ENCODE results near the gene IL23R.
"Not testable (repeated sequence)": the region's sequence is repeated elsewhere in the genome, so short reads cannot be mapped to it uniquely, and the experiment has no call there.

The IL23R gene

GRCh38 chr1:67194209-67194863 lies 28.1 kb downstream of the IL23R start:
- DNase-seq (ENCODE audit: low spot score): no peak

GRCh38 chr1:67200755-67201154 lies 34.5 kb downstream of the IL23R start:
- no peak for DNase-seq (ENCODE audit: low spot score)

GRCh38 chr1:67201891-67202290 lies 35.6 kb downstream of the IL23R start:
- no peak for DNase-seq (ENCODE audit: low spot score)

- no peak for DNase-seq (ENCODE audit: low spot score)
Observed at GRCh38 chr1:67204298-67204980, 38.2 kb downstream of the IL23R start.

- DNase-seq (ENCODE audit: low spot score): not testable (repeated sequence)
Observed at GRCh38 chr1:67207398-67207797, 41.1 kb downstream of the IL23R start.

GRCh38 chr1:67208217-67208616 lies 42.0 kb downstream of the IL23R start:
- no peak for DNase-seq (ENCODE audit: low spot score)

- DNase-seq (ENCODE audit: low spot score): no peak
Observed at GRCh38 chr1:67209521-67209920, 43.3 kb downstream of the IL23R start.

- DNase-seq (ENCODE audit: low spot score): no peak
Observed at GRCh38 chr1:67211589-67212563, 45.6 kb downstream of the IL23R start.

GRCh38 chr1:67213164-67213563 lies 46.9 kb downstream of the IL23R start:
- DNase-seq (ENCODE audit: low spot score): no peak

- DNase-seq (ENCODE audit: low spot score): no peak
Observed at GRCh38 chr1:67213948-67214347, 47.7 kb downstream of the IL23R start.

GRCh38 chr1:67214420-67215174 lies 48.3 kb downstream of the IL23R start:
- DNase-seq (ENCODE audit: low spot score): no peak

- no peak for DNase-seq (ENCODE audit: low spot score)
Observed at GRCh38 chr1:67216401-67216800, 50.1 kb downstream of the IL23R start.

GRCh38 chr1:67217417-67217816 lies 51.2 kb downstream of the IL23R start:
- no peak for DNase-seq (ENCODE audit: low spot score)

- DNase-seq (ENCODE audit: low spot score): no peak
Observed at GRCh38 chr1:67217938-67218337, 51.7 kb downstream of the IL23R start.

- no peak for DNase-seq (ENCODE audit: low spot score)
Observed at GRCh38 chr1:67224856-67225255, 58.6 kb downstream of the IL23R start.

- no peak for DNase-seq (ENCODE audit: low spot score)
Observed at GRCh38 chr1:67226688-67227087, 60.4 kb downstream of the IL23R start.

- DNase-seq (ENCODE audit: low spot score): no peak
Observed at GRCh38 chr1:67227196-67227595, 60.9 kb downstream of the IL23R start.

- DNase-seq (ENCODE audit: low spot score): no peak
Observed at GRCh38 chr1:67228791-67229190, 62.5 kb downstream of the IL23R start.

- DNase-seq (ENCODE audit: low spot score): no peak
Observed at GRCh38 chr1:67230539-67230938, 64.3 kb downstream of the IL23R start.

GRCh38 chr1:67236277-67236676 lies 70.0 kb downstream of the IL23R start:
- no peak for DNase-seq (ENCODE audit: low spot score)

- DNase-seq (ENCODE audit: low spot score): no peak
Observed at GRCh38 chr1:67239738-67240137, 73.5 kb downstream of the IL23R start.

GRCh38 chr1:67241200-67241746 lies 75.0 kb downstream of the IL23R start:
- DNase-seq (ENCODE audit: low spot score): no peak
